Measurements from ENCODE around the gene ANXA11. TPM values are rescaled to one million over a fixed set of nuclear protein-coding genes. Genes with fewer than 3 reads are reported as not detected.
"Not testable (repeated sequence)": the region's sequence is repeated elsewhere in the genome, so short reads cannot be mapped to it uniquely, and the experiment has no call there.

Gene ANXA11
- total and polyA plus RNA-seq, 9 of the 15 experiments (the other 6 are each of a cell fraction or from before 2014, with no cell fraction given), result 43.6 to 212 (median 109) TPM

- FAIRE-seq; H3K79me2 ChIP-seq (ENCODE audit: control insufficient read depth, insufficient read depth, low read length); POLR2A ChIA-PET; H3K9ac ChIP-seq (ENCODE audit: insufficient read depth in 1 of 2, low read depth in 2 of 2, low read length in 2 of 2); H3K4me2 ChIP-seq (ENCODE audit: insufficient read depth, low read length); BruUV-seq (replicated peaks); H3K4me3 ChIP-seq; CTCF ChIA-PET (ENCODE audit: low intra/inter-chr PET ratio); DNase-seq (ENCODE audit: extremely low read depth in 1 of 4, low spot score in 3 of 4); H3K9me1 ChIP-seq (ENCODE audit: control insufficient read depth, insufficient read depth, low read length); H2AFZ ChIP-seq (ENCODE audit: low read depth, low read length); H3K9me3 ChIP-seq (replicated peaks; ENCODE audit: control insufficient read depth, insufficient read depth, low read depth, low read length); H3K4me1 ChIP-seq (replicated peaks in 1 of 2; ENCODE audit: control insufficient read depth in 2 of 2, insufficient read depth in 2 of 2, low read length in 2 of 2); intact Hi-C loops (cut with micrococcal nuclease); H4K20me1 ChIP-seq (replicated peaks; ENCODE audit: control insufficient read depth, insufficient read depth, low read length); in situ Hi-C loops (cut with MboI); H3K27ac ChIP-seq (ENCODE audit: extremely low read depth, low read depth, low read length); H3K36me3 ChIP-seq (ENCODE audit: control insufficient read depth, insufficient read depth, low read length): not testable (repeated sequence)
- TF ChIP-seq CTCF (IDR thresholded peaks at IDR 0.05 in 2 of 3, conservative IDR thresholded peaks at IDR 0.05 in 1 of 3; ENCODE audit: insufficient read depth in 2 of 3, low read depth in 1 of 3, low read length in 3 of 3), result peak in 2 of 3 experiments; percentile 8 to 73; a peak in 2 of 6 replicates
- peaks cover 0 to 11% of the 10 kb centered on the region in 2 experiments; a peak in 2 of 5 replicates for H3K27me3 ChIP-seq (ENCODE audit: control insufficient read depth in 2 of 2, insufficient read depth in 2 of 2, low read length in 2 of 2)
- 0% methylated on average over 3 of the region's 5 CpGs for WGBS (ENCODE audit: insufficient coverage, low coverage, missing lambda C conversion rate)
- peak; percentile 85 for ATAC-seq
These were observed 31.1 kb upstream of the ANXA11 start for GRCh38 chr10:80236457-80236856.

- in situ Hi-C loops (cut with MboI); FAIRE-seq; POLR2A ChIA-PET; H3K9ac ChIP-seq (ENCODE audit: insufficient read depth in 1 of 2, low read depth in 2 of 2, low read length in 2 of 2); H3K36me3 ChIP-seq (ENCODE audit: control insufficient read depth, insufficient read depth, low read length); H3K4me3 ChIP-seq; H3K9me1 ChIP-seq (ENCODE audit: control insufficient read depth, insufficient read depth, low read length); BruUV-seq (replicated peaks); CTCF ChIA-PET (ENCODE audit: low intra/inter-chr PET ratio); intact Hi-C loops (cut with micrococcal nuclease); H3K79me2 ChIP-seq (ENCODE audit: control insufficient read depth, insufficient read depth, low read length); H3K9me3 ChIP-seq (replicated peaks; ENCODE audit: control insufficient read depth, insufficient read depth, low read depth, low read length); H4K20me1 ChIP-seq (replicated peaks; ENCODE audit: control insufficient read depth, insufficient read depth, low read length); H3K4me1 ChIP-seq (replicated peaks in 1 of 2; ENCODE audit: control insufficient read depth in 2 of 2, insufficient read depth in 2 of 2, low read length in 2 of 2); H3K27ac ChIP-seq (ENCODE audit: extremely low read depth, low read depth, low read length); H2AFZ ChIP-seq (ENCODE audit: low read depth, low read length); DNase-seq (ENCODE audit: extremely low read depth in 1 of 4, low spot score in 3 of 4); H3K4me2 ChIP-seq (ENCODE audit: insufficient read depth, low read length): not testable (repeated sequence)
- ATAC-seq, result peak; percentile 50; the same call in 2 of the 3 replicates
- peaks cover 0 to 11% of the 10 kb centered on the region in 2 experiments; a peak in 2 of 5 replicates for H3K27me3 ChIP-seq (ENCODE audit: control insufficient read depth in 2 of 2, insufficient read depth in 2 of 2, low read length in 2 of 2)
- 4% methylated on average over 11 of the region's 11 CpGs for WGBS (ENCODE audit: insufficient coverage, low coverage, missing lambda C conversion rate)
These were observed 29.2 kb upstream of the ANXA11 start for GRCh38 chr10:80234331-80235235.

DNA sequence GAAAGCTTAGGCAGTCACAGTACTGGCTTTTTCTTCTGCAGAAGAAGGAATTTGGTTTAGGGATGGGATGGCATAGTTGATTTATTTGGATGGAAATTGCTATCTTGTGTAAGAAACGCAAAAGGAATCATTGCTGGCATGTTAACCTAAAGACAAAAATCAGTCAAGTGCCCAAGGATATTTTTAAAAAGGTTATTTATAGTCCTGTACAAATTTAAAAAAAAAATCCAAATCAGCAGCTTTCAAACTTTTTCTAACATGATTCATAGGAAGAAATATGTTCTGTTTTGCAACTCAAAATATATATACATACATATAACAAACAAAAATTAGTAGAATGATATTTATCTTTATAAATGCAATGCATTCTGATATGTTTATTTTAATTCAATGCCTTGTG is 28.5 kb upstream of the ANXA11 start:
- H3K4me2 ChIP-seq (ENCODE audit: insufficient read depth, low read length); H3K9ac ChIP-seq (ENCODE audit: insufficient read depth in 1 of 2, low read depth in 2 of 2, low read length in 2 of 2); FAIRE-seq; H3K4me1 ChIP-seq (replicated peaks in 1 of 2; ENCODE audit: control insufficient read depth in 2 of 2, insufficient read depth in 2 of 2, low read length in 2 of 2); H3K27ac ChIP-seq (ENCODE audit: extremely low read depth, low read depth, low read length); BruUV-seq (replicated peaks); H4K20me1 ChIP-seq (replicated peaks; ENCODE audit: control insufficient read depth, insufficient read depth, low read length); ATAC-seq; H3K9me1 ChIP-seq (ENCODE audit: control insufficient read depth, insufficient read depth, low read length); H2AFZ ChIP-seq (ENCODE audit: low read depth, low read length); H3K79me2 ChIP-seq (ENCODE audit: control insufficient read depth, insufficient read depth, low read length); in situ Hi-C loops (cut with MboI); H3K4me3 ChIP-seq; H3K9me3 ChIP-seq (replicated peaks; ENCODE audit: control insufficient read depth, insufficient read depth, low read depth, low read length); POLR2A ChIA-PET; intact Hi-C loops (cut with micrococcal nuclease); H3K36me3 ChIP-seq (ENCODE audit: control insufficient read depth, insufficient read depth, low read length); DNase-seq (ENCODE audit: extremely low read depth in 1 of 4, low spot score in 3 of 4); CTCF ChIA-PET (ENCODE audit: low intra/inter-chr PET ratio): not testable (repeated sequence)
- 0% methylated on average over 1 of the region's 1 CpG for WGBS (ENCODE audit: insufficient coverage, low coverage, missing lambda C conversion rate)
- H3K27me3 ChIP-seq (ENCODE audit: control insufficient read depth in 2 of 2, insufficient read depth in 2 of 2, low read length in 2 of 2), result peaks cover 0 to 11% of the 10 kb centered on the region in 2 experiments; a peak in 2 of 5 replicates

Data from K562 (cell line).